CD4-positive, alpha-beta T cell treated with Interleukin-1 beta for 1 hour (primary cell): ENCODE results near the gene C11orf97.
"Not testable (repeated sequence)": the region's sequence is repeated elsewhere in the genome, so short reads cannot be mapped to it uniquely, and the experiment has no call there.

Experiments
- DNase-seq, 2 donors: peaks; one replicate each; pipeline ENCODE4 v3.0.0-alpha.2; 2020 to 2022

The C11orf97 gene

GRCh38 chr11:94525546-94526324 lies 13.5 kb downstream of the C11orf97 start:
- DNase-seq = no peak

- DNase-seq = no peak
Measured at GRCh38 chr11:94526645-94527438, 14.6 kb downstream of the C11orf97 start.

GRCh38 chr11:94528551-94528950 lies 16.3 kb downstream of the C11orf97 start:
- DNase-seq = no peak

GRCh38 chr11:94532211-94532610 lies 19.9 kb downstream of the C11orf97 start:
- DNase-seq = no peak

GRCh38 chr11:94533206-94533605 lies 20.9 kb downstream of the C11orf97 start:
- DNase-seq = no peak

GRCh38 chr11:94533696-94534630 lies 21.7 kb downstream of the C11orf97 start:
- DNase-seq = no peak

- no peak for DNase-seq
Measured at GRCh38 chr11:94536386-94536785, 24.1 kb downstream of the C11orf97 start.

- DNase-seq = no peak
Measured at GRCh38 chr11:94537031-94537600, 24.9 kb downstream of the C11orf97 start.

- no peak for DNase-seq
Measured at GRCh38 chr11:94539420-94539819, 27.2 kb downstream of the C11orf97 start.

- DNase-seq = peak; percentile 66 to 70
Measured at GRCh38 chr11:94543695-94544645, 31.7 kb downstream of the C11orf97 start, which contains the start of gene FUT4. Gene FUT4, plus strand, starts transcription at chr11:94543921. Its CDS starts 213 bp downstream, at chr11:94544134.

GRCh38 chr11:94544646-94545263 lies 32.5 kb downstream of the C11orf97 start:
- DNase-seq = no peak

GRCh38 chr11:94545264-94546161 lies 33.3 kb downstream of the C11orf97 start:
- no peak for DNase-seq

- DNase-seq = no peak
Measured at GRCh38 chr11:94546162-94546470, 33.9 kb downstream of the C11orf97 start.

- no peak for DNase-seq
Measured at GRCh38 chr11:94546886-94547285, 34.6 kb downstream of the C11orf97 start.

- DNase-seq = no peak
Measured at GRCh38 chr11:94549146-94549545, 36.9 kb downstream of the C11orf97 start.

GRCh38 chr11:94550513-94550912 lies 38.3 kb downstream of the C11orf97 start:
- DNase-seq = no peak

- DNase-seq = no peak
Measured at GRCh38 chr11:94553938-94554337, 41.7 kb downstream of the C11orf97 start.

- not testable (repeated sequence) for DNase-seq
Measured at GRCh38 chr11:94555752-94556329, 43.6 kb downstream of the C11orf97 start.

GRCh38 chr11:94557421-94557820 lies 45.2 kb downstream of the C11orf97 start:
- no peak for DNase-seq

- no peak for DNase-seq
Measured at GRCh38 chr11:94557992-94558391, 45.7 kb downstream of the C11orf97 start.
